ENCODE data around the gene AMD1. TPM values are rescaled to one million over a fixed set of nuclear protein-coding genes. Genes with fewer than 3 reads are reported as not detected.
"Not testable (repeated sequence)": the region's sequence is repeated elsewhere in the genome, so short reads cannot be mapped to it uniquely, and the experiment has no call there.

The AMD1 gene
- total and polyA plus RNA-seq, 2 donors (not counting 1 experiment from before 2014, with no cell fraction given), result 33.4 to 107 TPM

DNA sequence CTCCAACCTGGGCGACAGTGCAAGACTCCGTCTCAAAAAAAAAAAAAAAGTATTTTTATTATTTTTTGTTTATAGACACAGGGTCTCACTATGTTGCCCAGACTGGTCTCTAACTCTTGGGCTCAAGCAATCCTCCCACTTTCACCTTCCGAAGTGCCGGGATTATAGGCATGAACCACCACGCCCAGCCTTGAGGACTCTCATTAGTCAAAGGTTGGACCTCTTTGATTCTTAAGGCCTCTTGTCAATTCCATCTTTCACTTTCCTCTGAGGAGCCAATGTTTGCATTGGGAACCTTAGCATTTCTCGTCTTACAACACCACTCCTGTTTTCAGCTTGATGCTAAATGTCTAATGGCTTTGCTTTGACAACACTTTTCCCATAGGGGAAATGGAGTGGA lies 43.2 kb upstream of the AMD1 start:
- no peak for DNase-seq (ENCODE audit: low read depth in 2 of 2)
- no peaks in the 10 kb centered on the region for H3K36me3 ChIP-seq (ENCODE audit: control insufficient read depth, insufficient read depth, low read length)
- no peak overlapping the region for H3K4me2 ChIP-seq (ENCODE audit: extremely low read depth, insufficient read depth, low read length)
- H3K79me2 ChIP-seq (ENCODE audit: control insufficient read depth, insufficient read depth, low read length), result no peaks in the 10 kb centered on the region
- H3K9ac ChIP-seq (ENCODE audit: insufficient read depth, low read length), result no peak overlapping the region
- H3K4me3 ChIP-seq (replicated peaks in 1 of 4; ENCODE audit: control extremely low read depth in 1 of 4, insufficient read depth in 1 of 4, low read depth in 3 of 4, low read length in 4 of 4), result no peak overlapping the region
- H3K27me3 ChIP-seq (ENCODE audit: control insufficient read depth, insufficient read depth, low read length), result no peaks in the 10 kb centered on the region
- H3K27ac ChIP-seq (ENCODE audit: insufficient read depth, low read length), result no peak overlapping the region
- no peaks in the 10 kb centered on the region for H3K4me1 ChIP-seq (ENCODE audit: control insufficient read depth, extremely low read depth, insufficient read depth, low read length)
- no peaks in the 10 kb centered on the region for H4K20me1 ChIP-seq (ENCODE audit: control insufficient read depth, extremely low read depth, insufficient read depth, low read length)
- no peak overlapping the region for H2AFZ ChIP-seq (ENCODE audit: low read length)
- H3K9me3 ChIP-seq (ENCODE audit: control insufficient read depth, insufficient read depth, low read depth, low read length), result no peaks in the 10 kb centered on the region
- TF ChIP-seq EZH2 (IDR thresholded peaks at IDR 0.05; ENCODE audit: low read length, missing control alignments), result no peak
- TF ChIP-seq, protein P1, sequence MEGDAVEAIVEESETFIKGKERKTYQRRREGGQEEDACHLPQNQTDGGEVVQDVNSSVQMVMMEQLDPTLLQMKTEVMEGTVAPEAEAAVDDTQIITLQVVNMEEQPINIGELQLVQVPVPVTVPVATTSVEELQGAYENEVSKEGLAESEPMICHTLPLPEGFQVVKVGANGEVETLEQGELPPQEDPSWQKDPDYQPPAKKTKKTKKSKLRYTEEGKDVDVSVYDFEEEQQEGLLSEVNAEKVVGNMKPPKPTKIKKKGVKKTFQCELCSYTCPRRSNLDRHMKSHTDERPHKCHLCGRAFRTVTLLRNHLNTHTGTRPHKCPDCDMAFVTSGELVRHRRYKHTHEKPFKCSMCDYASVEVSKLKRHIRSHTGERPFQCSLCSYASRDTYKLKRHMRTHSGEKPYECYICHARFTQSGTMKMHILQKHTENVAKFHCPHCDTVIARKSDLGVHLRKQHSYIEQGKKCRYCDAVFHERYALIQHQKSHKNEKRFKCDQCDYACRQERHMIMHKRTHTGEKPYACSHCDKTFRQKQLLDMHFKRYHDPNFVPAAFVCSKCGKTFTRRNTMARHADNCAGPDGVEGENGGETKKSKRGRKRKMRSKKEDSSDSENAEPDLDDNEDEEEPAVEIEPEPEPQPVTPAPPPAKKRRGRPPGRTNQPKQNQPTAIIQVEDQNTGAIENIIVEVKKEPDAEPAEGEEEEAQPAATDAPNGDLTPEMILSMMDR (conservative IDR thresholded peaks at IDR 0.05 in 1 of 2, IDR thresholded peaks at IDR 0.05 in 1 of 2; ENCODE audit: low read depth in 1 of 2, low read length in 2 of 2), result no peak

- TF ChIP-seq, protein P1 (conservative IDR thresholded peaks at IDR 0.05 in 1 of 2, IDR thresholded peaks at IDR 0.05 in 1 of 2; ENCODE audit: low read depth in 1 of 2, low read length in 2 of 2), result no peak
- TF ChIP-seq EZH2 (IDR thresholded peaks at IDR 0.05; ENCODE audit: low read length, missing control alignments), result no peak
- H3K9ac ChIP-seq (ENCODE audit: insufficient read depth, low read length), result no peak overlapping the region
- no peak for DNase-seq (ENCODE audit: low read depth in 2 of 2)
- H3K27me3 ChIP-seq (ENCODE audit: control insufficient read depth, insufficient read depth, low read length), result no peaks in the 10 kb centered on the region
- no peak overlapping the region for H2AFZ ChIP-seq (ENCODE audit: low read length)
- H3K27ac ChIP-seq (ENCODE audit: insufficient read depth, low read length), result no peak overlapping the region
- H3K4me3 ChIP-seq (replicated peaks in 1 of 4; ENCODE audit: control extremely low read depth in 1 of 4, insufficient read depth in 1 of 4, low read depth in 3 of 4, low read length in 4 of 4), result no peak overlapping the region
- no peaks in the 10 kb centered on the region for H3K79me2 ChIP-seq (ENCODE audit: control insufficient read depth, insufficient read depth, low read length)
- no peaks in the 10 kb centered on the region for H4K20me1 ChIP-seq (ENCODE audit: control insufficient read depth, extremely low read depth, insufficient read depth, low read length)
- H3K36me3 ChIP-seq (ENCODE audit: control insufficient read depth, insufficient read depth, low read length), result no peaks in the 10 kb centered on the region
- H3K4me2 ChIP-seq (ENCODE audit: extremely low read depth, insufficient read depth, low read length), result no peak overlapping the region
- no peaks in the 10 kb centered on the region for H3K9me3 ChIP-seq (ENCODE audit: control insufficient read depth, insufficient read depth, low read depth, low read length)
- no peaks in the 10 kb centered on the region for H3K4me1 ChIP-seq (ENCODE audit: control insufficient read depth, extremely low read depth, insufficient read depth, low read length)
Observed at GRCh38 chr6:110833831-110834230, 40.8 kb upstream of the AMD1 start.

- peak in 1 of 2 donors; percentile 8 for DNase-seq (ENCODE audit: low read depth in 2 of 2)
- H3K36me3 ChIP-seq (ENCODE audit: control insufficient read depth, insufficient read depth, low read length); H3K9me3 ChIP-seq (ENCODE audit: control insufficient read depth, insufficient read depth, low read depth, low read length); H3K4me2 ChIP-seq (ENCODE audit: extremely low read depth, insufficient read depth, low read length); H2AFZ ChIP-seq (ENCODE audit: low read length); H3K4me3 ChIP-seq (replicated peaks in 1 of 4; ENCODE audit: control extremely low read depth in 1 of 4, insufficient read depth in 1 of 4, low read depth in 3 of 4, low read length in 4 of 4); H3K27ac ChIP-seq (ENCODE audit: insufficient read depth, low read length); H3K4me1 ChIP-seq (ENCODE audit: control insufficient read depth, extremely low read depth, insufficient read depth, low read length); H3K9ac ChIP-seq (ENCODE audit: insufficient read depth, low read length); H3K27me3 ChIP-seq (ENCODE audit: control insufficient read depth, insufficient read depth, low read length); H4K20me1 ChIP-seq (ENCODE audit: control insufficient read depth, extremely low read depth, insufficient read depth, low read length); H3K79me2 ChIP-seq (ENCODE audit: control insufficient read depth, insufficient read depth, low read length): not testable (repeated sequence)
Observed at GRCh38 chr6:110835751-110836150, 38.8 kb upstream of the AMD1 start.
